ENCODE measurements around the gene NFATC2.

NFATC2 gene

GRCh38 chr20:51584116-51584515, 41.6 kb upstream of the NFATC2 start:
- TF ChIP-seq ZNF565 (CRISPR knock-in tag; conservative IDR thresholded peaks at IDR 0.05; ENCODE audit: low read depth): no peak
- TF ChIP-seq CSDC2 (CRISPR knock-in tag; IDR thresholded peaks at IDR 0.05): no peak
- no peak for TF ChIP-seq ZFP30 (CRISPR knock-in tag; IDR thresholded peaks at IDR 0.05)
- no peak for TF ChIP-seq ZFP3 (CRISPR knock-in tag; IDR thresholded peaks at IDR 0.05)
- no peak for TF ChIP-seq ZC3H10 (CRISPR knock-in tag; IDR thresholded peaks at IDR 0.05)
- TF ChIP-seq TCF4 (CRISPR knock-in tag; IDR thresholded peaks at IDR 0.05; ENCODE audit: borderline replicate concordance): no peak
- TF ChIP-seq TOX (CRISPR knock-in tag; IDR thresholded peaks at IDR 0.05; ENCODE audit: borderline replicate concordance): no peak
- no peak for TF ChIP-seq BACH2 (CRISPR knock-in tag; IDR thresholded peaks at IDR 0.05; ENCODE audit: borderline replicate concordance)
- no peak for TF ChIP-seq TSHZ2 (CRISPR knock-in tag; IDR thresholded peaks at IDR 0.05)
- TF ChIP-seq PATZ1 (CRISPR knock-in tag; IDR thresholded peaks at IDR 0.05; ENCODE audit: borderline replicate concordance): no peak
- no peak for TF ChIP-seq ZNF70 (CRISPR knock-in tag; IDR thresholded peaks at IDR 0.05)
- TF ChIP-seq ISL1 (CRISPR knock-in tag; IDR thresholded peaks at IDR 0.05): no peak
- no peak for TF ChIP-seq ZNF8 (CRISPR knock-in tag; IDR thresholded peaks at IDR 0.05)
- no peak for TF ChIP-seq OSR1 (CRISPR knock-in tag; IDR thresholded peaks at IDR 0.05)
- no peak for ATAC-seq

GRCh38 chr20:51583499-51583898, 41.0 kb upstream of the NFATC2 start:
- TF ChIP-seq ZFP3 (CRISPR knock-in tag; IDR thresholded peaks at IDR 0.05) (no peak), GLIS3 (CRISPR knock-in tag; IDR thresholded peaks at IDR 0.05) (no peak), RARB (CRISPR knock-in tag; IDR thresholded peaks at IDR 0.05) (no peak), CREB5 (CRISPR knock-in tag; IDR thresholded peaks at IDR 0.05; ENCODE audit: low read depth) (no peak), ZNF565 (CRISPR knock-in tag; conservative IDR thresholded peaks at IDR 0.05; ENCODE audit: low read depth) (no peak), TCF4 (CRISPR knock-in tag; IDR thresholded peaks at IDR 0.05; ENCODE audit: borderline replicate concordance) (no peak), ZNF70 (CRISPR knock-in tag; IDR thresholded peaks at IDR 0.05) (no peak), TSHZ2 (CRISPR knock-in tag; IDR thresholded peaks at IDR 0.05) (no peak), CSDC2 (CRISPR knock-in tag; IDR thresholded peaks at IDR 0.05) (no peak), ESRRG (CRISPR knock-in tag; IDR thresholded peaks at IDR 0.05) (no peak), BACH2 (CRISPR knock-in tag; IDR thresholded peaks at IDR 0.05; ENCODE audit: borderline replicate concordance) (no peak), OSR1 (CRISPR knock-in tag; IDR thresholded peaks at IDR 0.05) (no peak), ZNF8 (CRISPR knock-in tag; IDR thresholded peaks at IDR 0.05) (no peak), PPARA (CRISPR knock-in tag; IDR thresholded peaks at IDR 0.05; ENCODE audit: borderline replicate concordance) (no peak), ARNTL (CRISPR knock-in tag; IDR thresholded peaks at IDR 0.05; ENCODE audit: borderline replicate concordance, low read depth) (no peak), ISL1 (CRISPR knock-in tag; IDR thresholded peaks at IDR 0.05) (no peak)
- ATAC-seq: no peak

- ATAC-seq: no peak
- TF ChIP-seq CSRNP3 (CRISPR knock-in tag; IDR thresholded peaks at IDR 0.05) (no peak), SNAI2 (CRISPR knock-in tag; IDR thresholded peaks at IDR 0.05) (no peak), ZNF8 (CRISPR knock-in tag; IDR thresholded peaks at IDR 0.05) (no peak), ZFP3 (CRISPR knock-in tag; IDR thresholded peaks at IDR 0.05) (no peak), ZC3H10 (CRISPR knock-in tag; IDR thresholded peaks at IDR 0.05) (no peak), GLIS3 (CRISPR knock-in tag; IDR thresholded peaks at IDR 0.05) (no peak), ZNF70 (CRISPR knock-in tag; IDR thresholded peaks at IDR 0.05) (no peak), CSDC2 (CRISPR knock-in tag; IDR thresholded peaks at IDR 0.05) (no peak), TSHZ2 (CRISPR knock-in tag; IDR thresholded peaks at IDR 0.05) (no peak), CREB5 (CRISPR knock-in tag; IDR thresholded peaks at IDR 0.05; ENCODE audit: low read depth) (no peak), TOX (CRISPR knock-in tag; IDR thresholded peaks at IDR 0.05; ENCODE audit: borderline replicate concordance) (no peak), ZFP30 (CRISPR knock-in tag; IDR thresholded peaks at IDR 0.05) (no peak)
These were observed 40.6 kb upstream of the NFATC2 start for GRCh38 chr20:51583073-51583472.
